ENCODE measurements around the gene MGAT3.

MGAT3 gene

GRCh38 chr22:39522567-39523300 lies 65.9 kb downstream of the MGAT3 start (continued):
- TF ChIP-seq ZNF561 (tag by site-specific recombination; IDR thresholded peaks at IDR 0.05; ENCODE audit: borderline replicate concordance), result peak; percentile 66; the same call in 1 of the 2 replicates
- TF ChIP-seq ZNF354C (tag by site-specific recombination; IDR thresholded peaks at IDR 0.05; ENCODE audit: borderline replicate concordance, low read depth), result no peak
- peak; percentile 52 for TF ChIP-seq ZNF335 (tag by site-specific recombination; conservative IDR thresholded peaks at IDR 0.05)
- peak; percentile 42 for TF ChIP-seq OSR2 (tag by site-specific recombination; IDR thresholded peaks at IDR 0.05)
- peak; percentile 99 for TF ChIP-seq SCRT2 (tag by site-specific recombination; IDR thresholded peaks at IDR 0.05)
- TF ChIP-seq ZNF214 (tag by site-specific recombination; IDR thresholded peaks at IDR 0.05; ENCODE audit: borderline replicate concordance), result no peak
- no peak for TF ChIP-seq ZFP69B (tag by site-specific recombination; IDR thresholded peaks at IDR 0.05)

GRCh38 chr22:39524089-39524752 lies 67.4 kb downstream of the MGAT3 start:
- TF ChIP-seq ZNF692 (tag by site-specific recombination; IDR thresholded peaks at IDR 0.05), result peak; percentile 94
- TF ChIP-seq ZFP69B (tag by site-specific recombination; IDR thresholded peaks at IDR 0.05), result peak; percentile 93
- TF ChIP-seq ZNF341 (tag by site-specific recombination; IDR thresholded peaks at IDR 0.05; ENCODE audit: low read depth), result peak; percentile 82
- TF ChIP-seq IKZF3 (tag by site-specific recombination; IDR thresholded peaks at IDR 0.05), result 0 out of 2 replicates have a peak, but pooled peaks have one; percentile 11
- TF ChIP-seq ZNF311 (tag by site-specific recombination; IDR thresholded peaks at IDR 0.05; ENCODE audit: borderline replicate concordance), result no peak
- TF ChIP-seq ZNF449 (tag by site-specific recombination; IDR thresholded peaks at IDR 0.05), result no peak
- peak; percentile 83 for TF ChIP-seq SCRT2 (tag by site-specific recombination; IDR thresholded peaks at IDR 0.05)
- no peak for TF ChIP-seq ZNF157 (tag by site-specific recombination; IDR thresholded peaks at IDR 0.05)
- no peak for TF ChIP-seq SP7 (tag by site-specific recombination; IDR thresholded peaks at IDR 0.05)
- TF ChIP-seq ZNF792 (tag by site-specific recombination; IDR thresholded peaks at IDR 0.05), result no peak
- no peak for TF ChIP-seq ZNF664 (tag by site-specific recombination; IDR thresholded peaks at IDR 0.05)
- peak; percentile 63 for TF ChIP-seq ZEB2 (tag by site-specific recombination; IDR thresholded peaks at IDR 0.05)
- TF ChIP-seq ZNF362 (tag by site-specific recombination; IDR thresholded peaks at IDR 0.05), result peak; percentile 5; the same call in 1 of the 2 replicates
- peak; percentile 55 for TF ChIP-seq HIC1 (tag by site-specific recombination; IDR thresholded peaks at IDR 0.05)
- TF ChIP-seq SCRT1 (tag by site-specific recombination; IDR thresholded peaks at IDR 0.05; ENCODE audit: borderline replicate concordance), result 0 out of 2 replicates have a peak, but pooled peaks have one; percentile 9
- TF ChIP-seq PRDM10 (tag by site-specific recombination; IDR thresholded peaks at IDR 0.05), result peak; percentile 75
- no peak for TF ChIP-seq ZNF324 (tag by site-specific recombination; IDR thresholded peaks at IDR 0.05)
- ChIA-PET POLR2A (interaction anchor here (0.6 to 6.1 kb wide), 24 partner anchors 8 to 630 kb away, joined by 3 to 85 read pairs (median 4); partner anchors contain the start of genes MIEF1, PDGFB, RPL3 and RPS19BP1), CTCF (interaction anchor here (0.6 to 13.7 kb wide), 7 partner anchors 8 to 654 kb away, joined by 3 to 380 read pairs (median 4); no protein-coding TSS in a partner anchor)
- Histone ChIP-seq H3K36me3 (ENCODE audit: control insufficient read depth in 2 of 2, insufficient read depth in 1 of 2, low read length in 2 of 2) (peaks cover 0 to 73% of the 10 kb centered on the region in 2 experiments; a peak in 2 of 3 replicates), H3K4me3 (ENCODE audit: low read depth, low read length) (no peak overlapping the region), H3K9me3 (ENCODE audit: control insufficient read depth, insufficient read depth, low read depth, low read length) (no peaks in the 10 kb centered on the region), H3K4me1 (ENCODE audit: control insufficient read depth, insufficient read depth, low read length) (0 out of 2 replicates have a peak, but pooled peaks cover 3% of the 10 kb centered on the region), H3K27ac (ENCODE audit: extremely low read depth, low read depth, low read length) (peak overlapping the region; percentile 5; the same call in 1 of the 2 replicates)
